HG02678 (cell line): ENCODE data around the gene NAP1L1.
"Not testable (repeated sequence)": the region's sequence is repeated elsewhere in the genome, so short reads cannot be mapped to it uniquely, and the experiment has no call there.

Experiments used
- ATAC-seq: cut with Tn5 transposase; IDR thresholded peaks from one replicate; pipeline ENCODE4 v1.9.1; 2021; ENCODE audit warnings: mild to moderate bottlenecking, moderate library complexity; ENCODE audit not compliant: unreplicated experiment

Gene NAP1L1

GRCh38 chr12:75996861-75997447, 87.5 kb downstream of the NAP1L1 start:
- no peak for ATAC-seq

GRCh38 chr12:75995691-75996090, 88.8 kb downstream of the NAP1L1 start:
- ATAC-seq: no peak

GRCh38 chr12:75994069-75994740, 90.3 kb downstream of the NAP1L1 start:
- ATAC-seq: no peak

GRCh38 chr12:75991753-75992152, 92.7 kb downstream of the NAP1L1 start:
- ATAC-seq: no peak

GRCh38 chr12:75990189-75990912, 94.1 kb downstream of the NAP1L1 start:
- no peak for ATAC-seq

- not testable (repeated sequence) for ATAC-seq
These were observed 96.8 kb downstream of the NAP1L1 start for GRCh38 chr12:75987709-75988108.
